ENCODE data around the gene SMC3. TPM values are rescaled to one million over a fixed set of nuclear protein-coding genes. Genes with fewer than 3 reads are reported as not detected.

The SMC3 gene
- total RNA-seq, 1 donor from 2014 or later: 53.6 TPM

DNA sequence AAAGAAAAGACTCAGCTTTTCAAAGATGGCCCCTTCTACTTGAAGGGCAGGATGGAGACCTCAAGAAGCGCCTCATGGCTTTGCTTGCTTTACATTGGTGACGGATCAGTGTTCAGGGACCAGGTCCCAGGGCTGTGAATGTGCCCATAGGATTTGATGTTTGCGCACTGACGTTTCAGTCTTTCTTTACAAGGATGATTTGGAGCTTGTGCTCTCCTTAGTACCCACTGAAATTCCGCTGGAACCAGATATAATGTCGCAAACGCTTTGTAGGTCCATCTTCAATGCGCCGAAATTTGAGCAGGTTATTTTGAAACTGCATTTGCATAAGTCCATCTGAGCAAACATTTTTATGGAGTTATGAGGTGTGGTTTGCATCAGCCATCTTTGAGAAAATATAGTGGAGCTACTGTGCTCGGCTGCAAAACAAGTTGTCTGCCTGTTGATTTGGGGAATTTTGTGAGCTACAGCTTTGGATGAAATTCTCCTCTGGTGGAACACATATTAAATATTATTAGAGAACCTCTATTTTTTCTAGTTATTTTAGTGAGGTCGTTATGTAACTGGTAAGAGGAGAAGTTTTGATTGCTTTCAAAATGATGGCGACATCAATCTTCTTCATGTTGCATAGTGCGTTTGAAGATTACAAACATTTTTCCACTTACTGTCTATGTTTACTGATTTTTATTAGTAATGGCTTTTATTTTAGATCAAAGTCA is 79.1 kb downstream of the SMC3 start:
- Mint-ChIP-seq H3K27ac (ENCODE audit: unreplicated experiment) (no peak overlapping the region), H3K9me3 (ENCODE audit: unreplicated experiment) (peaks cover 7% of the 10 kb centered on the region), H3K4me3 (ENCODE audit: unreplicated experiment) (peak overlapping the region; percentile 23), H3K36me3 (ENCODE audit: unreplicated experiment) (no peaks in the 10 kb centered on the region), H3K4me1 (ENCODE audit: low read depth, unreplicated experiment) (peaks cover 39% of the 10 kb centered on the region), H3K27me3 (ENCODE audit: unreplicated experiment) (peaks cover 7% of the 10 kb centered on the region)
- no peak for DNase-seq
- TF ChIP-seq, protein P1, sequence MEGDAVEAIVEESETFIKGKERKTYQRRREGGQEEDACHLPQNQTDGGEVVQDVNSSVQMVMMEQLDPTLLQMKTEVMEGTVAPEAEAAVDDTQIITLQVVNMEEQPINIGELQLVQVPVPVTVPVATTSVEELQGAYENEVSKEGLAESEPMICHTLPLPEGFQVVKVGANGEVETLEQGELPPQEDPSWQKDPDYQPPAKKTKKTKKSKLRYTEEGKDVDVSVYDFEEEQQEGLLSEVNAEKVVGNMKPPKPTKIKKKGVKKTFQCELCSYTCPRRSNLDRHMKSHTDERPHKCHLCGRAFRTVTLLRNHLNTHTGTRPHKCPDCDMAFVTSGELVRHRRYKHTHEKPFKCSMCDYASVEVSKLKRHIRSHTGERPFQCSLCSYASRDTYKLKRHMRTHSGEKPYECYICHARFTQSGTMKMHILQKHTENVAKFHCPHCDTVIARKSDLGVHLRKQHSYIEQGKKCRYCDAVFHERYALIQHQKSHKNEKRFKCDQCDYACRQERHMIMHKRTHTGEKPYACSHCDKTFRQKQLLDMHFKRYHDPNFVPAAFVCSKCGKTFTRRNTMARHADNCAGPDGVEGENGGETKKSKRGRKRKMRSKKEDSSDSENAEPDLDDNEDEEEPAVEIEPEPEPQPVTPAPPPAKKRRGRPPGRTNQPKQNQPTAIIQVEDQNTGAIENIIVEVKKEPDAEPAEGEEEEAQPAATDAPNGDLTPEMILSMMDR (IDR thresholded peaks at IDR 0.05; ENCODE audit: partially characterized antibody, unreplicated experiment): no peak

DNA sequence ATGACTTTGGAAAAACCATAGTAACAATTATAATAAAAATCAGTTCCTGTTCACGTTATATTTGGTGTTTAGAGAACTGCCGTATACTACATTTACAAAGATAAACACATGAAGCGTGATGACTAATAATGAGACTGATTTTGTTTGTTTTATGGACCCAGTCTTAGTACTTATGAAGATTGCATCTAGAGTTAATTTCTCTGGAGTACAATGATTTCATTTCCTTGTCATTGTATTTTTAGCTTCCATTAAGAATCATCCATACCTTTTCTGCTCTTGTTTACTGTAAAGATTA is 79.6 kb downstream of the SMC3 start:
- DNase-seq: no peak
- Mint-ChIP-seq H3K4me1 (ENCODE audit: low read depth, unreplicated experiment) (peaks cover 40% of the 10 kb centered on the region), H3K9me3 (ENCODE audit: unreplicated experiment) (peaks cover 6% of the 10 kb centered on the region), H3K27ac (ENCODE audit: unreplicated experiment) (no peak overlapping the region), H3K36me3 (ENCODE audit: unreplicated experiment) (no peaks in the 10 kb centered on the region), H3K27me3 (ENCODE audit: unreplicated experiment) (peaks cover 7% of the 10 kb centered on the region), H3K4me3 (ENCODE audit: unreplicated experiment) (no peak overlapping the region)
- TF ChIP-seq, protein P1 (IDR thresholded peaks at IDR 0.05; ENCODE audit: partially characterized antibody, unreplicated experiment): no peak

DNA sequence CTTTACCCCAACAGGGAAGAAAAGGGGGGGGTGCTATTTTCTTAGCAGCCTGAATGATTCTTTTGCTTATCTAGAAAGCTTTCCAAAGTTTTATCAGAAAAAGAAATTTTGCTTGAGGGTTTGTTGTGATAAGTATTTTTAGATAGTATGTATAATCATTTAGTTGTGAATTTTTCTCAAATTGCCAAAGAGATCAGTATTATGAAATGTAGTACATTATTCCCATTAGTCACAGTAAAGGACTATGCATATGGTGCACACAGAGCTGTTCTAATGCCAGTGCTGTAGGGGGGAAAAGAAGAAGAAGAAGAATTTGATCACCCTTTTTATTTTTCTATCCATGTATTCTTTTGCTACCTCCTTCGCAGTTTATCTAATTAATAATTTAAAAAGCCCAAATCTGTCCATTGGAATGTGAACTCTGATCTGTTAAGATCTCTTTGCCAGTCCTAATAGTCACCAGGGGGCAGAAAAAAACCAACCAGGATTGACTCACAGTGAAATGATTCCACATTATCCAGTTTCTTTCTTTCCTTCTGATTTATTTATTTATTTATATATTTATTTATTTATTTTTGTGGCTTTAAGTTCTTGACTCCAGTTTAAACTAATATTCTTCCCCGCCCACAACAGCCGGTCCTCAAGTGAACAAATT is 81.3 kb downstream of the SMC3 start:
- Mint-ChIP-seq H3K27me3 (ENCODE audit: unreplicated experiment) (peaks cover 4% of the 10 kb centered on the region), H3K4me3 (ENCODE audit: unreplicated experiment) (no peak overlapping the region), H3K9me3 (ENCODE audit: unreplicated experiment) (peaks cover 3% of the 10 kb centered on the region), H3K4me1 (ENCODE audit: low read depth, unreplicated experiment) (peaks cover 35% of the 10 kb centered on the region), H3K27ac (ENCODE audit: unreplicated experiment) (no peak overlapping the region), H3K36me3 (ENCODE audit: unreplicated experiment) (no peaks in the 10 kb centered on the region)
- TF ChIP-seq, protein P1 (IDR thresholded peaks at IDR 0.05; ENCODE audit: partially characterized antibody, unreplicated experiment): no peak
- no peak for DNase-seq

DNA sequence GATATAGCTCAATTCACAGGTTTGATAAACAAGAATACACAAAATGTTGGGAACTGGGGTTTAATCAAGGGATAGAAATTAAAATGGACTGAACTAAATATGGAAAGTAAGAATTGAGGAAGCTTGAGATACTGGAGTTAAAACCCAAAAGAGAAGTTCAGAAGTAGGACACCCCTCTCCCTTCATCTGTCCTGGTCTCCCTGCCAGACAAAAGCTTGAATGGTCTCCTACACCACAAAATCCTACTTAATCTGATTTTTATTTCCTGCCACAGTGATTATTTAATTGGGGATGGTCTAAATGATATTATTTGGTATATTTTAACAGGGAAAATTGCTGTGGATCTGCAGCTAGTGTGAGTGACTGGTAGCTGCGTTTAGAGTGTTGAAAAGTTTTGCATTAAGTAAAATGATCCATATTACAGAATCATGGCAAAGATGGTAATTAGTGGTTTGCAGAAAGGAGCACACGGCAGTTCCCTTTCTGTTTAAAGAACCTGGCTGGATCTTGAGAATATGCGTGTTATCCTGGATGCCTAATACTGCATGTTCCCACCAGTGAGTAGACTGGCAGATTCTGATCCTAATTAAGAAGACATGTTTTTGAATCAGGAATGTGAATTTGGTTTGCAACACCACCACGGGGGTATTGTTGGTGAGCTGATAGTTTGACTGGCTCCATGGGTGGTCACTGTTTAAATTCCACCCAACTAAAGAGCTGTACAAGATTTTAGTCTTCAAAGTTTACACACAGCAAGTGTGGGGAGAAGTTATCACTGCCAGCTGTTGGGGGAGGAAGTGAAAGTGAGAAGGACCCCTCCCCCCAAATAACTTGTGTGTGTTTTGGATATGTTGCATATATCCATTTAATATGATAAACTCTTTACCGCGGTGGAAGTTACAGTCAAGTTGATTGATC is 82.1 kb downstream of the SMC3 start:
- Mint-ChIP-seq H3K36me3 (ENCODE audit: unreplicated experiment) (no peaks in the 10 kb centered on the region), H3K4me1 (ENCODE audit: low read depth, unreplicated experiment) (peaks cover 35% of the 10 kb centered on the region), H3K27me3 (ENCODE audit: unreplicated experiment) (peaks cover 3% of the 10 kb centered on the region), H3K27ac (ENCODE audit: unreplicated experiment) (no peak overlapping the region), H3K9me3 (ENCODE audit: unreplicated experiment) (peaks cover 3% of the 10 kb centered on the region), H3K4me3 (ENCODE audit: unreplicated experiment) (no peak overlapping the region)
- TF ChIP-seq, protein P1 (IDR thresholded peaks at IDR 0.05; ENCODE audit: partially characterized antibody, unreplicated experiment): no peak
- DNase-seq: no peak
